Neural progenitor cell (in vitro differentiated cells): Measurements from ENCODE around the gene SLC34A1.

Source experiments
- CTCF ChIP-seq: fragments of 200-600 bp; sonication (generic); IDR thresholded peaks from 2 replicates; pipeline ENCODE4 v1.5.1; 2017; ENCODE audit warnings: antibody characterized with exemption, mild to moderate bottlenecking
- EZH2 ChIP-seq: fragments of 200-600 bp; sonication (generic); IDR thresholded peaks from 2 replicates; pipeline ENCODE4 v1.6.1; 2017; ENCODE audit warnings: antibody characterized with exemption, mild to moderate bottlenecking, moderate library complexity
- EZH2phosphoT487 ChIP-seq: fragments of 200-600 bp; sonication (generic); IDR thresholded peaks from 2 replicates; pipeline ENCODE4 v1.6.1; 2017; ENCODE audit warnings: antibody characterized with exemption

- TF ChIP-seq CTCF (no peak), EZH2 (no peak), EZH2phosphoT487 (no peak)
Observed at GRCh38 chr5:177388521-177389052, 4.4 kb downstream of the SLC34A1 start.
